HAP-1 (cell line): ENCODE measurements around the gene PATJ.
"Not testable (repeated sequence)": the region's sequence is repeated elsewhere in the genome, so short reads cannot be mapped to it uniquely, and the experiment has no call there.

Experiments used
- DNase-seq, 2 experiments: peaks; one replicate each; pipeline ENCODE4 v3.0.0-alpha.2; 2016 to 2020; ENCODE audit warnings: low spot score in 2 of 2
- H3K27me3 ChIP-seq: fragments of 250-450 bp; sonication (Bioruptor Pico); 2 replicates; pipeline ENCODE4 v1.5.1; 2020; ENCODE audit warnings: low read depth, mild to moderate bottlenecking, moderate library complexity
- H3K36me3 ChIP-seq: fragments of 250-450 bp; sonication (Bioruptor Pico); replicated peaks from 2 replicates; pipeline ENCODE4 v1.5.1; 2020; ENCODE audit warnings: mild to moderate bottlenecking
- H3K4me1 ChIP-seq: fragments of 250-450 bp; sonication (Bioruptor Pico); 2 replicates; pipeline ENCODE4 v1.5.1; 2020; ENCODE audit warnings: mild to moderate bottlenecking
- H3K4me3 ChIP-seq: fragments of 250-450 bp; sonication (Bioruptor Pico); 2 replicates; pipeline ENCODE4 v1.5.1; 2020; ENCODE audit warnings: mild to moderate bottlenecking, moderate library complexity
- H3K9me3 ChIP-seq: fragments of 250-450 bp; sonication (Bioruptor Pico); 2 replicates; pipeline ENCODE4 v1.5.1; 2020; ENCODE audit warnings: mild to moderate bottlenecking, moderate library complexity
- in situ Hi-C: fragments of 300-500 bp; cut with MboI; formaldehyde crosslinking; loops from 3 replicates; pipeline ENCODE4 v1.14.3; 2020; ENCODE audit warnings: low sequenced_read_pairs, inconsistent platforms, mixed read lengths

The PATJ gene

GRCh38 chr1:61864489-61864888 lies 122.2 kb downstream of the PATJ start:
- DNase-seq, result no peak
- in situ Hi-C loops, result loop anchor here (25.0 kb wide), 1 partner anchor 877 kb away; no protein-coding TSS in a partner anchor

DNA sequence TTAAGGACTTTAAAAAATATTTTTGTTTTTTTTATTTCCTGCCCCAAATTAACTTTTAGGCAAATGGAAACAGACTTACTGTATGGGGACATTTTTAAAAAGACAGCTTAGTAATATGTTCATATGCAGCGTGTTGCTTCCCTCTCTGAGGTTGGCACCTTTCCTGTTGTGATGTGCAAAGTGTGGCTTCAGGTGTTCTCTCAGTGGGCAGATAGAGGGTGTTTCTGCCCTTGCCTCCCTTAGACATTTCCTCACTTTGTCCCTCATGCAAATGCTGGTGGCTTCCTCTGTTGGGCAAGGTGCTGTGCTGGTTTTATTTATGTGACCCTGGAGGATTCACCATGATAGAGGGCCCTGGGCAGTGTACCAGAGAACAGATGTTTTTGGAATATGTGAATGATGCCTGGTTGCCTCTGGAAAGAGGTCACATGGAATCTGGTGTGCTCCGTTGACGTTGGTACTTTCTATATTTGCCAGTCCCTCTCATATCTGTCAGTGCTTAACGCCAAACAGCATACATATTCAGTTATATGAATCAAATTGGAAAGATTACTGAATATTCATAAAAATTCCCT lies 123.5 kb downstream of the PATJ start:
- Histone ChIP-seq H3K9me3 (no peaks in the 10 kb centered on the region), H3K27me3 (no peaks in the 10 kb centered on the region), H3K36me3 (no peaks in the 10 kb centered on the region), H3K4me3 (no peak overlapping the region), H3K4me1 (no peaks in the 10 kb centered on the region)
- in situ Hi-C loops, result loop anchor here (25.0 kb wide), 1 partner anchor 878 kb away; no protein-coding TSS in a partner anchor
- no peak for DNase-seq

More at GRCh38 chr1:61864489-61864888, 122.2 kb downstream of the PATJ start:
- Histone ChIP-seq H3K36me3 (no peaks in the 10 kb centered on the region; the same call in 1 of the 2 replicates), H3K9me3 (no peaks in the 10 kb centered on the region), H3K4me1 (no peaks in the 10 kb centered on the region), H3K4me3 (no peak overlapping the region), H3K27me3 (no peaks in the 10 kb centered on the region)

DNA sequence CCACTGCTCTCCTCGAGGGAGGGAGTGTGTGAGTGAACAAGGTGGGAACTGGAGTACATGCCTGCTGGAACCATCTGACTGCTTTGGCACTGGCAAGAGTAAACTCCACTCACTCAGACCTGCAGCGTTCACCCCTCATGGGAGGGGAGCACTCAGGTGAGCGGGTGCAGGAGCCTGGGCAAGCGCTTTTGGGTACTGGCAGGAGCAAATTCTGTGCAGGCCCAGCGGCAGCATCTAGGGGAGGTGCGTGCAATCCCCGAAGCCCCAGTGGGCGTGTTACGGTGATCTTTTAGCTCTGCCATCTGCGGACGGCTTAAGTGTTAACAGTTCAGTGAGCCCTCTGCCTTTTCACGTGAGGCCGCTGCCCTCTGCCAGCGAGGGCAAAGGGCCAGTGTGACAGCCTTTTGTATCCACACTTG lies 127.4 kb downstream of the PATJ start:
- no peaks in the 10 kb centered on the region; the same call in 1 of the 2 replicates for H3K36me3 ChIP-seq
- no peak for DNase-seq
- no peaks in the 10 kb centered on the region for H3K4me1 ChIP-seq
- no peaks in the 10 kb centered on the region for H3K9me3 ChIP-seq
- no peaks in the 10 kb centered on the region for H3K27me3 ChIP-seq
- in situ Hi-C loops, result loop anchor here (25.0 kb wide), 1 partner anchor 882 kb away; no protein-coding TSS in a partner anchor
- no peak overlapping the region for H3K4me3 ChIP-seq

DNA sequence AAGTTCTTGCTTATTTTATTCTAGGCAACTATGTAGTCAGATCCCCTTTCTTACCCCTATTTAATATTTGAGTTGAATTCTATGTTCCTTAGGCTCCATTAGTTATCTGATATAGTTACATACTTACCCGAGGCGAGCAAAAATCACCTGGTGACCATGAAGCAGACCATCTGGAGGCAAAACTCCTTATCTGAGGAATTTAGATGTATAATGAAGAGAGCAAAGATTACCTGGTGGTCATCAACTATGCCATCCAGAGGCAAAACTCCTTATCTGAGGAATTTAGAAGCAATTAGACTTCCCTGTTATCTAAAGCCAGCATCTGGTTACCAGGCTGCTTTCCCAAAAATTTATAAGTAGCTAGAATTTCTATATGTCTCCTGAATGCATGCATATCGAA lies 129.9 kb downstream of the PATJ start:
- H3K9me3 ChIP-seq, result no peaks in the 10 kb centered on the region
- H3K4me3 ChIP-seq, result no peak overlapping the region
- in situ Hi-C loops, result loop anchor here (25.0 kb wide), 1 partner anchor 885 kb away; no protein-coding TSS in a partner anchor
- no peak for DNase-seq
- no peaks in the 10 kb centered on the region; the same call in 1 of the 2 replicates for H3K36me3 ChIP-seq
- H3K27me3 ChIP-seq, result no peaks in the 10 kb centered on the region
- H3K4me1 ChIP-seq, result no peaks in the 10 kb centered on the region

GRCh38 chr1:61873581-61873980 lies 131.3 kb downstream of the PATJ start:
- no peak for DNase-seq
- in situ Hi-C loops, result loop anchor here (25.0 kb wide), 1 partner anchor 886 kb away; no protein-coding TSS in a partner anchor
- Histone ChIP-seq H3K36me3 (no peaks in the 10 kb centered on the region; the same call in 1 of the 2 replicates), H3K27me3 (no peaks in the 10 kb centered on the region), H3K4me1 (no peaks in the 10 kb centered on the region), H3K4me3 (no peak overlapping the region), H3K9me3 (no peaks in the 10 kb centered on the region)

DNA sequence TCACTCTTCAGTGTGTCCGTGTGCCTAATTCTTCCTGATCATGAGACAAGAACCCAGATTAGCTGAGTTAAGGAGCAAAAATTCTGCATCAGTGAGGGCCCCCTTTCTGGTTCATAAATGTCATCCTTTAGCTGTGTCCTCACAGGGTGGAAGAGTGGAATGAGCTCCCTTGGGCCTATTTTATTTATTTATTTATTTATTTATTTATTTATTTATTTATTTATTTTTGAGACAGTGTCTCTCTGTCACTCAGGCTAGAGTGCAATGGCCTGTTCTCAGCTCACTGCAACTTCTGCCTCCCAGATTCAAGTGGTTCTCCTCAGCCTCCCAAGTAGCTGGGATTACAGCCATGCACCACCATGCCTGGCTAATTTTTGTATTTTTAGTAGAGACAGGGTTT lies 131.7 kb downstream of the PATJ start:
- no peaks in the 10 kb centered on the region for H3K9me3 ChIP-seq
- H3K27me3 ChIP-seq, result no peaks in the 10 kb centered on the region
- in situ Hi-C loops, result loop anchor here (25.0 kb wide), 1 partner anchor 887 kb away; no protein-coding TSS in a partner anchor
- no peak for DNase-seq
- no peak overlapping the region for H3K4me3 ChIP-seq
- no peaks in the 10 kb centered on the region; the same call in 1 of the 2 replicates for H3K36me3 ChIP-seq
- H3K4me1 ChIP-seq, result no peaks in the 10 kb centered on the region

- Histone ChIP-seq H3K4me1 (no peaks in the 10 kb centered on the region), H3K9me3 (no peaks in the 10 kb centered on the region), H3K4me3 (no peak overlapping the region), H3K36me3 (no peaks in the 10 kb centered on the region; the same call in 1 of the 2 replicates), H3K27me3 (no peaks in the 10 kb centered on the region)
- in situ Hi-C loops, result no loop called here
- no peak for DNase-seq
Measured at GRCh38 chr1:61875198-61875597, 132.9 kb downstream of the PATJ start.

DNA sequence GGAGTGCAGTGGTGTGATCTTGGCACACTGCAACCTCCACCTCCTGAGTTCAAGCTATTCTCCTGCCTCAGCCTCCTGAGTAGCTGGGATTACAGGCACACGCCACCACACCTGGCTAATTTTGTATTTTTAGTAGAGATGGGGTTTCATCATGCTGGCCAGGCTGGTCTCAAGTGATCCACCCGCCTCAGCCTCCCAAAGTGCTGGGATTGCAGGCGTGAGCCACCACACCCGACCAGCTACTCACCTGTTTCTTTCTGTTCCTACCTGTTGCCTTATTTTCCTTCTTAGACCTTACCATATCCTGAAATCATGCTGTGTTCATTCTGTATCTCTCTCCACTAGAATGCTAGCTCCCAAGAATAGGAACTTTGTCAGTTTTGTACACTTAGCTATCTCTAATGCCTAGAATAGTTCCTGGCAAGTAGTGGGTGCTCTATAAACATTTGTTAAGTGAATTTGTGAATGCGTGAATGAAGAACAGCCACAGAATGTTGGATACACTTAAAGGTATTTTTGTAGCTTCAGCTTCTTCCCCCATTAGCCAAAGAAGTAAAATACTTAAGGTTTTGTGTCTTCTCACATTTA lies 137.7 kb downstream of the PATJ start:
- H3K4me3 ChIP-seq, H3K36me3 ChIP-seq, H3K9me3 ChIP-seq, H3K4me1 ChIP-seq, H3K27me3 ChIP-seq, DNase-seq, in situ Hi-C loops: not testable (repeated sequence)

- Histone ChIP-seq H3K36me3 (no peaks in the 10 kb centered on the region; the same call in 1 of the 2 replicates), H3K4me1 (no peaks in the 10 kb centered on the region), H3K9me3 (no peaks in the 10 kb centered on the region), H3K27me3 (no peaks in the 10 kb centered on the region), H3K4me3 (no peak overlapping the region)
- in situ Hi-C loops, result no loop called here
- DNase-seq, result no peak
Measured at GRCh38 chr1:61887076-61887867, 145.0 kb downstream of the PATJ start.

DNA sequence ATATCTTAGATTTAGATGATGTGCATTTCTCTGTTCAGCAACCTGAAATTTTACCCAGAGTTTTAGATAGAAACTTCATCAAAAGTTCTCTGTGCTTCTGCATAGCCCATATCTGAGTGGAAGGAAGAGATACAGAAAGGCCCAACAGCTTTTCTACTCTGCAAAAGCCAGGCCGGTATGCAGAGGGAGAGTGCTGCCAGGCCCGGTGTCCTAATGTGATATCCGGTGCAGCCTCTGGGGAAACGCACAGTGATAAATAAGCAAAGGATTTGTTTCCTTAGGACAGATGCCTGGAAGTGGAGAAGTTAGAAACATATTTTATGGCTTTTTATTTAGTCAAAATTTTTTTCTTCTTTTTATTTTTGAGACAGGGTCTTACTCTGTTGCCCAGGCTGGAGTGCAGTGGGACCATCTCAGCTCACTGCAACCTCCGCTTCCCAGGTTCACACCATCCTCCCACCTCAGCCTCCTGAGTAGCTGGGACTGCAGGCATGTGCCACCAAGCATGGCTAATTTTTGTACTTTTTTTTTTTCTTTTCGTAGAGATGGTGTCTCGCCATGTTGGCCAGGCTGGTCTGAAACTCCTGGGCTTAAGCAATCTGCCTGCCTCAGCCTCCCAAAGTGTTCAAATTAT lies 145.8 kb downstream of the PATJ start:
- no peak for DNase-seq
- Histone ChIP-seq H3K36me3 (no peaks in the 10 kb centered on the region; the same call in 1 of the 2 replicates), H3K4me3 (no peak overlapping the region), H3K9me3 (no peaks in the 10 kb centered on the region), H3K4me1 (no peaks in the 10 kb centered on the region), H3K27me3 (no peaks in the 10 kb centered on the region)
- in situ Hi-C loops, result no loop called here

- Histone ChIP-seq H3K9me3 (no peaks in the 10 kb centered on the region), H3K4me3 (no peak overlapping the region), H3K27me3 (no peaks in the 10 kb centered on the region), H3K36me3 (no peaks in the 10 kb centered on the region; the same call in 1 of the 2 replicates), H3K4me1 (no peaks in the 10 kb centered on the region)
- no peak for DNase-seq
- in situ Hi-C loops, result no loop called here
Measured at GRCh38 chr1:61888808-61889207, 146.5 kb downstream of the PATJ start.

- H3K27me3 ChIP-seq, DNase-seq, H3K9me3 ChIP-seq, in situ Hi-C loops, H3K4me1 ChIP-seq, H3K4me3 ChIP-seq, H3K36me3 ChIP-seq: not testable (repeated sequence)
Measured at GRCh38 chr1:61890435-61890834, 148.2 kb downstream of the PATJ start.

GRCh38 chr1:61892977-61893376 lies 150.7 kb downstream of the PATJ start:
- in situ Hi-C loops, result no loop called here
- Histone ChIP-seq H3K4me3 (no peak overlapping the region), H3K4me1 (no peaks in the 10 kb centered on the region), H3K36me3 (no peaks in the 10 kb centered on the region), H3K27me3 (no peaks in the 10 kb centered on the region), H3K9me3 (peaks cover 5% of the 10 kb centered on the region)
- no peak for DNase-seq
